ENCODE data around the gene GPER1. TPM values are rescaled to one million over a fixed set of nuclear protein-coding genes. Genes with fewer than 3 reads are reported as not detected.

Gene GPER1
- total and polyA plus RNA-seq, 2 experiments from 2014 or later: 0.89 TPM; not detected in 1

GRCh38 chr7:1045069-1046063 is 42.5 kb upstream of the GPER1 start:
- peaks cover 4% of the 10 kb centered on the region for H3K9me3 Mint-ChIP-seq
- no peak for ATAC-seq
- no peaks in the 10 kb centered on the region for H3K27me3 ChIP-seq (ENCODE audit: insufficient read depth)
- peaks cover 42% of the 10 kb centered on the region for H3K4me1 Mint-ChIP-seq
- peaks cover 3% of the 10 kb centered on the region for H3K27me3 Mint-ChIP-seq (ENCODE audit: insufficient read depth, low read depth, poor library complexity)
- peak overlapping the region; percentile 50 for H3K27ac ChIP-seq (ENCODE audit: low read depth)
- H3K27ac Mint-ChIP-seq: peak overlapping the region; percentile 50; the same call in 1 of the 2 replicates
- peak overlapping the region; percentile 83 for H3K4me2 ChIP-seq
- H3F3A ChIP-seq (replicated peaks; ENCODE audit: low read depth): peaks cover 6% of the 10 kb centered on the region; the same call in 1 of the 2 replicates
- no peaks in the 10 kb centered on the region for H3K36me3 ChIP-seq (ENCODE audit: insufficient read depth)
- peak overlapping the region; percentile 71 for H3K4me3 ChIP-seq
- peaks cover 11% of the 10 kb centered on the region for H3K4me1 ChIP-seq (ENCODE audit: insufficient read depth)
- peaks cover 4% of the 10 kb centered on the region; the same call in 2 of the 3 replicates for H3K36me3 Mint-ChIP-seq (ENCODE audit: low read depth)
- H2AFZ ChIP-seq: no peak overlapping the region
- H4K20me1 ChIP-seq (replicated peaks; ENCODE audit: insufficient read depth): peaks cover 3% of the 10 kb centered on the region; the same call in 1 of the 2 replicates
- H3K79me2 ChIP-seq (replicated peaks; ENCODE audit: insufficient read depth): peaks cover 33% of the 10 kb centered on the region
- TF ChIP-seq ZNF331 (CRISPR knock-in tag; IDR thresholded peaks at IDR 0.05; ENCODE audit: low read depth): no peak
- no peak for TF ChIP-seq ETS1 (IDR thresholded peaks at IDR 0.05)
- TF ChIP-seq POLR2AphosphoS5 (IDR thresholded peaks at IDR 0.05; ENCODE audit: low read depth): no peak
- TF ChIP-seq CREB1 (CRISPR knock-in tag; IDR thresholded peaks at IDR 0.05; ENCODE audit: low read depth): no peak
- TF ChIP-seq EZH2phosphoT487 (IDR thresholded peaks at IDR 0.05; ENCODE audit: unreplicated experiment): no peak
- TF ChIP-seq REST (IDR thresholded peaks at IDR 0.05; ENCODE audit: unreplicated experiment): no peak
- no peak for TF ChIP-seq ZNF462 (CRISPR knock-in tag; IDR thresholded peaks at IDR 0.05)
- TF ChIP-seq STAT1 (IDR thresholded peaks at IDR 0.05; ENCODE audit: unreplicated experiment): no peak
- no peak for TF ChIP-seq NANOG (IDR thresholded peaks at IDR 0.05; ENCODE audit: borderline replicate concordance)
- no peak for TF ChIP-seq CTCF (conservative IDR thresholded peaks at IDR 0.05; ENCODE audit: low read depth in 2 of 2)
- TF ChIP-seq JUNB (IDR thresholded peaks at IDR 0.05; ENCODE audit: unreplicated experiment): no peak
- no peak for TF ChIP-seq ZNF114 (CRISPR knock-in tag; IDR thresholded peaks at IDR 0.05)
- TF ChIP-seq EZH2 (IDR thresholded peaks at IDR 0.05; ENCODE audit: low read depth, unreplicated experiment): no peak
- peak overlapping the region; percentile 81 for H3K4me3 Mint-ChIP-seq
- no peaks in the 10 kb centered on the region for H3K9me2 ChIP-seq (ENCODE audit: insufficient read depth)
- DNase-seq (ENCODE audit: low spot score): no peak
